Tibial nerve (tissue), 4 donors: ENCODE data around the gene IKZF4.

Experiments
- CTCF ChIP-seq, 5 experiments: fragments of 200-600 bp in 3 of 5; fragments of 450-650 bp in 2 of 5; sonication (generic) in 3 of 5; IDR thresholded peaks; one replicate each; pipeline ENCODE4 v1.5.1; 2016 to 2019; ENCODE audit warnings: antibody characterized with exemption in 5 of 5, mild to moderate bottlenecking in 3 of 5, moderate library complexity in 2 of 5
- EP300 ChIP-seq, 2 donors: sonication (generic); formaldehyde crosslinking; IDR thresholded peaks; one replicate each; pipeline ENCODE4 v1.6.1; 2017; ENCODE audit warnings: antibody characterized with exemption in 2 of 2, mild to moderate bottlenecking in 1 of 2
- POLR2A ChIP-seq, 2 donors: fragments of 450-650 bp; IDR thresholded peaks; one replicate each; pipeline ENCODE4 v1.6.1; 2017; ENCODE audit warnings: antibody characterized with exemption in 2 of 2, mild to moderate bottlenecking in 2 of 2, moderate library complexity in 2 of 2

GRCh38 chr12:55972911-55973598 is 47.8 kb upstream of the IKZF4 start:
- no peak for TF ChIP-seq CTCF (IDR thresholded peaks at IDR 0.05)
- TF ChIP-seq POLR2A (IDR thresholded peaks at IDR 0.05) = peak; percentile 49 to 51
- peak in 1 of 2 donors; percentile 69 for TF ChIP-seq EP300 (IDR thresholded peaks at IDR 0.05)
